HepG2 (cell line): ENCODE results near the gene OR1I1. TPM values are rescaled to one million over a fixed set of nuclear protein-coding genes. Genes with fewer than 3 reads are reported as not detected.
A peak's percentile ranks its signal among the peaks of the same experiment; 100 is the strongest.

ENCODE experiments used
- GTF2F1 ChIP-seq: fragments of 150-350 bp; IDR thresholded peaks from 2 replicates; pipeline ENCODE4 v1.6.1; 2014; ENCODE audit warnings: low read length
- HOXA7 ChIP-seq: sonication (generic); formaldehyde crosslinking; IDR thresholded peaks from 2 replicates; pipeline ENCODE4 v1.8.1; 2022; ENCODE audit warnings: mild to moderate bottlenecking, missing genetic modification reagents, moderate library complexity
- KLF13 ChIP-seq: sonication (generic); formaldehyde crosslinking; IDR thresholded peaks from 2 replicates; pipeline ENCODE4 v1.4.0; 2020; ENCODE audit warnings: mild to moderate bottlenecking, missing genetic modification reagents
- MEIS2 ChIP-seq: sonication (generic); formaldehyde crosslinking; IDR thresholded peaks from 2 replicates; pipeline ENCODE4 v1.9.0; 2021; ENCODE audit warnings: mild to moderate bottlenecking, missing genetic modification reagents
- RBAK ChIP-seq: sonication (generic); formaldehyde crosslinking; IDR thresholded peaks from 2 replicates; pipeline ENCODE4 v1.5.1; 2020; ENCODE audit warnings: mild to moderate bottlenecking, missing genetic modification reagents
- SRSF9 ChIP-seq: fragments of 200-400 bp; formaldehyde crosslinking; IDR thresholded peaks from 2 replicates; pipeline ENCODE4 v1.6.1; 2018; ENCODE audit warnings: borderline replicate concordance, mild to moderate bottlenecking, low read depth, low read length; ENCODE audit not compliant: insufficient read depth, poor library complexity, severe bottlenecking
- STAG1 ChIP-seq: sonication (generic); formaldehyde crosslinking; IDR thresholded peaks from 2 replicates; pipeline ENCODE4 v1.4.0; 2020; ENCODE audit warnings: missing genetic modification reagents
- TAF1 ChIP-seq: sonication (generic); formaldehyde crosslinking; IDR thresholded peaks from 2 replicates; pipeline ENCODE4 v1.4.0; 2020; ENCODE audit warnings: missing genetic modification reagents
- ZNF234 ChIP-seq: sonication (generic); formaldehyde crosslinking; conservative IDR thresholded peaks from 2 replicates; pipeline ENCODE4 v1.5.1; 2020; ENCODE audit warnings: mild to moderate bottlenecking, missing genetic modification reagents
- ZNF891 ChIP-seq: sonication (generic); formaldehyde crosslinking; IDR thresholded peaks from 2 replicates; pipeline ENCODE4 v1.5.0; 2020; ENCODE audit warnings: mild to moderate bottlenecking, missing genetic modification reagents
- polyA plus RNA-seq, 8 experiments: library from polyadenylated mRNA; depleted of rRNA in 3 of 8; stranded (reverse) in 7 of 8; unstranded in 1 of 8; fragments of >200 nt; fragmentation: Illumina TruSeq in 4 of 8; extraction: Trizol in 4 of 8; gene quantifications; 2 replicates each; pipeline versions ENCODE4 v1.2.1 to v1.2.3, GENCODE V29; 2011 to 2016; ENCODE audit warnings: low read depth in 4 of 8, missing spikeins in 1 of 8, mixed read lengths in 1 of 8; ENCODE audit not compliant: insufficient read depth in 1 of 8
- total RNA-seq, 5 experiments: library from RNA; depleted of rRNA; stranded (reverse); fragments of >200 nt; fragmentation: Illumina TruSeq; extraction: Trizol; gene quantifications; 2 replicates each; pipeline ENCODE4 v1.2.3, GENCODE V29; 2016; ENCODE audit warnings: low read depth in 1 of 5
- TF ChIP-seq, protein P1 (sequence below): sonication (generic); formaldehyde crosslinking; IDR thresholded peaks from 2 replicates; pipeline ENCODE4 v1.5.1; 2020; ENCODE audit warnings: mild to moderate bottlenecking, missing genetic modification reagents
- TF ChIP-seq, protein P2 (sequence below): sonication (generic); formaldehyde crosslinking; IDR thresholded peaks from 2 replicates; pipeline ENCODE4 v1.5.0; 2020; ENCODE audit warnings: mild to moderate bottlenecking, missing genetic modification reagents, moderate library complexity
- TF ChIP-seq, protein P3 (sequence below): sonication (generic); formaldehyde crosslinking; IDR thresholded peaks from 2 replicates; pipeline ENCODE4 v1.4.0; 2020; ENCODE audit warnings: mild to moderate bottlenecking, low read depth, missing genetic modification reagents
- TF ChIP-seq, protein P4 (sequence below): sonication (generic); IDR thresholded peaks from 2 replicates; pipeline ENCODE4 v1.6.1; 2016; ENCODE audit warnings: low read depth, borderline replicate concordance

OR1I1 gene
- total and polyA plus RNA-seq, 2 of the 13 experiments (the other 11 are each of a cell fraction or from before 2014, with no cell fraction given), result not detected

DNA sequence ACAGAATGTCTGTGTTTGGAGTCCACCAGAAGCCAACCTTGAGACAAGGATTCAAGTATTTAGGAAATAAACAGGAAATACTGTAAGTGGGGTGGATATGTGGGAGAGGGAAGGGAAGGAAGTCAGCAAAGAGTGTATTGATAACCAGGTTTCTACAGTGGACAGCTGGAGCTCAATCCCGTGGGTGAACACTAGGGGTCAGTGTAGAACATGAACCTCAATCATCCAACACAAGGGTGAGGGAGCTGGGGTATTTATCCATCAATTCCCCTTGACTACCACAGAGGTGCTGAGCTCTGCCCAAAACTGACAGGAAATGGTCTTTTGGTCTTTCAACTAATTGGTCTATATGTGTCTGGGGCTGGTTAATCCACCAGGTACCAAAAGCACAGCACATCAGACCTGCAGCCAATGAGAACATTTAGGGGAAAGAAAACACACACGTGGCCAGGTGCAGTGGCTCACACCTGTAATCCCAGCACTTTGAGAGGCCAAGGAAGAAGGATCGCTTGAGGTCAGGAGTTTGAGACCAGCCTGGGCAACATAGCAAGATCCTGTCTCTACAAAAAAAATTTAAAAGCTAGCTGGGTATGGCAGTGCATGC is 19.6 kb downstream of the OR1I1 start (continued):
- TF ChIP-seq, protein P1, sequence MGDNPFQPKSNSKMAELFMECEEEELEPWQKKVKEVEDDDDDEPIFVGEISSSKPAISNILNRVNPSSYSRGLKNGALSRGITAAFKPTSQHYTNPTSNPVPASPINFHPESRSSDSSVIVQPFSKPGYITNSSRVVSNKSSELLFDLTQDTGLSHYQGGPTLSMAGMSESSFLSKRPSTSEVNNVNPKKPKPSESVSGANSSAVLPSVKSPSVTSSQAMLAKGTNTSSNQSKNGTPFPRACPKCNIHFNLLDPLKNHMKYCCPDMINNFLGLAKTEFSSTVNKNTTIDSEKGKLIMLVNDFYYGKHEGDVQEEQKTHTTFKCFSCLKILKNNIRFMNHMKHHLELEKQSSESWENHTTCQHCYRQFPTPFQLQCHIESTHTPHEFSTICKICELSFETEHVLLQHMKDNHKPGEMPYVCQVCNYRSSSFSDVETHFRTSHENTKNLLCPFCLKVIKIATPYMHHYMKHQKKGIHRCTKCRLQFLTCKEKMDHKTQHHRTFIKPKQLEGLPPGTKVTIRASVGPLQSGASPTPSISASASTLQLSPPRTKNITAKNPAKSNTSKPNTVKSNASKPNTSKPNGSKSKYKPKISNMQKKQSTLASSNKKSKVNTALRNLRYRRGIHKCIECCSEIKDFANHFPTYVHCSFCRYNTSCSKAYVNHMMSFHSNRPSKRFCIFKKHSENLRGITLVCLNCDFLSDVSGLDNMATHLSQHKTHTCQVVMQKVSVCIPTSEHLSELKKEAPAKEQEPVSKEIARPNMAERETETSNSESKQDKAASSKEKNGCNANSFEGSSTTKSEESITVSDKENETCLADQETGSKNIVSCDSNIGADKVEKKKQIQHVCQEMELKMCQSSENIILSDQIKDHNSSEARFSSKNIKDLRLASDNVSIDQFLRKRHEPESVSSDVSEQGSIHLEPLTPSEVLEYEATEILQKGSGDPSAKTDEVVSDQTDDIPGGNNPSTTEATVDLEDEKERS, result 0 out of 2 replicates have a peak, but pooled peaks have one; percentile 15
- TF ChIP-seq MEIS2 (CRISPR knock-in tag) (no peak), ZNF234 (CRISPR knock-in tag) (no peak), SRSF9 (no peak), GTF2F1 (no peak), HOXA7 (CRISPR knock-in tag) (no peak), STAG1 (CRISPR knock-in tag) (peak; percentile 65), RBAK (no peak), KLF13 (CRISPR knock-in tag) (no peak), ZNF891 (CRISPR knock-in tag) (no peak), TAF1 (CRISPR knock-in tag) (no peak)
- TF ChIP-seq, protein P2, sequence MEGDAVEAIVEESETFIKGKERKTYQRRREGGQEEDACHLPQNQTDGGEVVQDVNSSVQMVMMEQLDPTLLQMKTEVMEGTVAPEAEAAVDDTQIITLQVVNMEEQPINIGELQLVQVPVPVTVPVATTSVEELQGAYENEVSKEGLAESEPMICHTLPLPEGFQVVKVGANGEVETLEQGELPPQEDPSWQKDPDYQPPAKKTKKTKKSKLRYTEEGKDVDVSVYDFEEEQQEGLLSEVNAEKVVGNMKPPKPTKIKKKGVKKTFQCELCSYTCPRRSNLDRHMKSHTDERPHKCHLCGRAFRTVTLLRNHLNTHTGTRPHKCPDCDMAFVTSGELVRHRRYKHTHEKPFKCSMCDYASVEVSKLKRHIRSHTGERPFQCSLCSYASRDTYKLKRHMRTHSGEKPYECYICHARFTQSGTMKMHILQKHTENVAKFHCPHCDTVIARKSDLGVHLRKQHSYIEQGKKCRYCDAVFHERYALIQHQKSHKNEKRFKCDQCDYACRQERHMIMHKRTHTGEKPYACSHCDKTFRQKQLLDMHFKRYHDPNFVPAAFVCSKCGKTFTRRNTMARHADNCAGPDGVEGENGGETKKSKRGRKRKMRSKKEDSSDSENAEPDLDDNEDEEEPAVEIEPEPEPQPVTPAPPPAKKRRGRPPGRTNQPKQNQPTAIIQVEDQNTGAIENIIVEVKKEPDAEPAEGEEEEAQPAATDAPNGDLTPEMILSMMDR (CRISPR knock-in tag), result peak; percentile 77
- TF ChIP-seq, protein P3, sequence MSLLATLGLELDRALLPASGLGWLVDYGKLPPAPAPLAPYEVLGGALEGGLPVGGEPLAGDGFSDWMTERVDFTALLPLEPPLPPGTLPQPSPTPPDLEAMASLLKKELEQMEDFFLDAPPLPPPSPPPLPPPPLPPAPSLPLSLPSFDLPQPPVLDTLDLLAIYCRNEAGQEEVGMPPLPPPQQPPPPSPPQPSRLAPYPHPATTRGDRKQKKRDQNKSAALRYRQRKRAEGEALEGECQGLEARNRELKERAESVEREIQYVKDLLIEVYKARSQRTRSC (CRISPR knock-in tag), result no peak
- TF ChIP-seq, protein P4, sequence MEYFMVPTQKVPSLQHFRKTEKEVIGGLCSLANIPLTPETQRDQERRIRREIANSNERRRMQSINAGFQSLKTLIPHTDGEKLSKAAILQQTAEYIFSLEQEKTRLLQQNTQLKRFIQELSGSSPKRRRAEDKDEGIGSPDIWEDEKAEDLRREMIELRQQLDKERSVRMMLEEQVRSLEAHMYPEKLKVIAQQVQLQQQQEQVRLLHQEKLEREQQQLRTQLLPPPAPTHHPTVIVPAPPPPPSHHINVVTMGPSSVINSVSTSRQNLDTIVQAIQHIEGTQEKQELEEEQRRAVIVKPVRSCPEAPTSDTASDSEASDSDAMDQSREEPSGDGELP, result peak; percentile 38; the same call in 1 of the 2 replicates
